Adrenal gland (tissue), 5 donors: ENCODE data around the gene PHLDB1.
A peak's percentile ranks its signal among the peaks of the same experiment; 100 is the strongest.

Experiments used
- CTCF ChIP-seq, 6 experiments: fragments of 450-650 bp in 4 of 6; fragments of 200-600 bp in 2 of 6; sonication (generic) in 1 of 6; IDR thresholded peaks; 1 replicate in 5 of 6; 2 replicates in 1 of 6; pipeline versions ENCODE4 v1.5.1 to v1.8.0; 2016 to 2021; ENCODE audit warnings: antibody characterized with exemption in 6 of 6, mild to moderate bottlenecking in 2 of 6, moderate library complexity in 1 of 6
- POLR2A ChIP-seq, 2 donors: fragments of 450-650 bp; IDR thresholded peaks; one replicate each; pipeline ENCODE4 v1.6.1; 2017; ENCODE audit warnings: antibody characterized with exemption in 2 of 2, mild to moderate bottlenecking in 2 of 2, moderate library complexity in 1 of 2
- donor health status: DM: no; HTN: no; CAD: no.

GRCh38 chr11:118608360-118609227 is 1.2 kb downstream of the PHLDB1 start:
- TF ChIP-seq POLR2A (IDR thresholded peaks at IDR 0.05) (peak in 1 of 2 donors; percentile 57), CTCF (IDR thresholded peaks at IDR 0.05) (no peak)
